ENCODE measurements around the gene CDH23.

DNA sequence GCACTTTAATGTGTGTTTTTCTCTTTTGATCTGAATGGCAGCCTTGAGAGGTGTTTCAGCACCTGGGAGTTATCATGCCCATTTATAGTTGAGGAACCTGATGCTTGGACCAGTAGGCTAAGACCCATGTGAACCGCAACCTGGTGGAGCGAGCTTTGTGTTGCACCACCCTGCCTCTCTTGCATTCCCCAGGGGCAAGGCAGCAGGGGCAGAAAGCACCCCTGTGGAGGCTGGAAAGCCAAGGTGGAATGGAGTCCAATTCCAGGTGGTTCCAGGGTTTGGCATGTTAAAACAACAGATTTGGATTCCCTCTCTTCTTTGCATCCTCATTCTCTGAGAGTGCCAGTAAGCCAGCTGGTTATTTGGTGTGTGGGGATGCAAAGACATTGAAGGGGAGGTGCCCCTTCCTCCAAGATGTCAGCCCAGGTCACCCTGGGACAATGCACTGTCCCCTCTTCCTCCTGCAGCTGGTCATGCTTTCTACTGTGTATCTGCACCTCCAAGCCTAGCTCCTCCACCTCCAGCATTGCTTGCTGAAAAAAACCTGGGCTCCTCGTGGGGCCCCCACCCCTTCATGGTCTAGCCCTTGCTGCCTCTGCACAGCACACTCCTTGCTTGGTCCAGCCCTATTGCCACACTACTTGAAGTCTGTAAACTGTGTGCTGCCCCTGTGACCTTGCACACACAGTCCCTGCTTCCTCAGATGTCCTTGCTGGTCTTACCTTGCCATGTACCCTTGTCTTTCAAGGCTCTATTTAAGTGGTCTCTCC lies 5.6 kb upstream of the CDH23 start:
- TF ChIP-seq, protein P1, sequence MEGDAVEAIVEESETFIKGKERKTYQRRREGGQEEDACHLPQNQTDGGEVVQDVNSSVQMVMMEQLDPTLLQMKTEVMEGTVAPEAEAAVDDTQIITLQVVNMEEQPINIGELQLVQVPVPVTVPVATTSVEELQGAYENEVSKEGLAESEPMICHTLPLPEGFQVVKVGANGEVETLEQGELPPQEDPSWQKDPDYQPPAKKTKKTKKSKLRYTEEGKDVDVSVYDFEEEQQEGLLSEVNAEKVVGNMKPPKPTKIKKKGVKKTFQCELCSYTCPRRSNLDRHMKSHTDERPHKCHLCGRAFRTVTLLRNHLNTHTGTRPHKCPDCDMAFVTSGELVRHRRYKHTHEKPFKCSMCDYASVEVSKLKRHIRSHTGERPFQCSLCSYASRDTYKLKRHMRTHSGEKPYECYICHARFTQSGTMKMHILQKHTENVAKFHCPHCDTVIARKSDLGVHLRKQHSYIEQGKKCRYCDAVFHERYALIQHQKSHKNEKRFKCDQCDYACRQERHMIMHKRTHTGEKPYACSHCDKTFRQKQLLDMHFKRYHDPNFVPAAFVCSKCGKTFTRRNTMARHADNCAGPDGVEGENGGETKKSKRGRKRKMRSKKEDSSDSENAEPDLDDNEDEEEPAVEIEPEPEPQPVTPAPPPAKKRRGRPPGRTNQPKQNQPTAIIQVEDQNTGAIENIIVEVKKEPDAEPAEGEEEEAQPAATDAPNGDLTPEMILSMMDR (conservative IDR thresholded peaks at IDR 0.05 in 1 of 2, IDR thresholded peaks at IDR 0.05 in 1 of 2; ENCODE audit: extremely low read depth in 1 of 2, insufficient read depth in 1 of 2, low read depth in 1 of 2, low read length in 2 of 2): no peak
- no peak for TF ChIP-seq EZH2 (IDR thresholded peaks at IDR 0.05; ENCODE audit: borderline replicate concordance, low read length)
